Liver (tissue), 3 donors: ENCODE results near the gene EOMES.

Experiments used
- ATF3 ChIP-seq: IDR thresholded peaks from 2 replicates; pipeline ENCODE4 v1.6.1; 2016; ENCODE audit warnings: antibody characterized with exemption
- EGR1 ChIP-seq, 2 donors: IDR thresholded peaks; 2 replicates each; pipeline ENCODE4 v1.6.1; 2016 to 2018; ENCODE audit warnings: antibody characterized with exemption in 2 of 2, low read depth in 2 of 2
- GABPA ChIP-seq, 2 donors: IDR thresholded peaks in 1 of 2; conservative IDR thresholded peaks in 1 of 2; 2 replicates each; pipeline ENCODE4 v1.6.1; 2016; ENCODE audit warnings: antibody characterized with exemption in 2 of 2, mild to moderate bottlenecking in 1 of 2, moderate library complexity in 1 of 2
- MAX ChIP-seq: IDR thresholded peaks from 2 replicates; pipeline ENCODE4 v1.6.1; 2016; ENCODE audit warnings: antibody characterized with exemption
- RAD21 ChIP-seq, 2 donors: IDR thresholded peaks; 2 replicates each; pipeline ENCODE4 v1.6.1; 2016; ENCODE audit warnings: antibody characterized with exemption in 2 of 2, mild to moderate bottlenecking in 2 of 2
- REST ChIP-seq: IDR thresholded peaks from 2 replicates; pipeline ENCODE4 v1.6.1; 2016; ENCODE audit warnings: antibody characterized with exemption, mild to moderate bottlenecking
- SP1 ChIP-seq: IDR thresholded peaks from 2 replicates; pipeline ENCODE4 v1.6.1; 2018; ENCODE audit warnings: antibody characterized with exemption, mild to moderate bottlenecking
- TAF1 ChIP-seq: conservative IDR thresholded peaks from 2 replicates; pipeline ENCODE4 v1.6.1; 2016; ENCODE audit warnings: antibody characterized with exemption, mild to moderate bottlenecking
- YY1 ChIP-seq: IDR thresholded peaks from 2 replicates; pipeline ENCODE4 v1.6.1; 2016; ENCODE audit warnings: antibody characterized with exemption, mild to moderate bottlenecking
- TF ChIP-seq, protein P1 (sequence below): fragments of 150-350 bp; IDR thresholded peaks from 2 replicates; pipeline ENCODE4 v1.5.1; 2017; ENCODE audit warnings: improper control_type of control experiment, low read depth, low read length; ENCODE audit not compliant: missing input control
- donor health status: healthy.
- donor health status: healthy.

DNA sequence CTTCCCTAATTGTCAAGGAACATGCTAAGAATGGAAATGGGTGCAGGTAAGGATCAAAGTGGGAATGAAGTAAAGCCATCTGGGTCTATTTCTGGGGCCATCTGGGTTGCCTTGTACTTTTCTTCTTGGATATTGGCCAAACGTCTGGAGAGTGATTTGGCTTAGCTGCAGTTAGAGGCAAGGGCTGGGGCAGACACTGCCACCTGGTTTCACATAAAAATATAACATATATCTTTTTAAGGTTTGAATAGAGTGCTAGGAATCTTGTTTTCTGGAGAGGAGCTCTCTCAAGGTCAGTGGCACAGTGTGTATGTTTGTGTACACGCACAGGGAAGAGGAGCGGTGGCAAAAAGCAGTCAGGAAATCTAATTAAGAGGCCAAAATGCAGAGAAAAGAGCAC lies 24.7 kb upstream of the EOMES start:
- TF ChIP-seq, protein P1, sequence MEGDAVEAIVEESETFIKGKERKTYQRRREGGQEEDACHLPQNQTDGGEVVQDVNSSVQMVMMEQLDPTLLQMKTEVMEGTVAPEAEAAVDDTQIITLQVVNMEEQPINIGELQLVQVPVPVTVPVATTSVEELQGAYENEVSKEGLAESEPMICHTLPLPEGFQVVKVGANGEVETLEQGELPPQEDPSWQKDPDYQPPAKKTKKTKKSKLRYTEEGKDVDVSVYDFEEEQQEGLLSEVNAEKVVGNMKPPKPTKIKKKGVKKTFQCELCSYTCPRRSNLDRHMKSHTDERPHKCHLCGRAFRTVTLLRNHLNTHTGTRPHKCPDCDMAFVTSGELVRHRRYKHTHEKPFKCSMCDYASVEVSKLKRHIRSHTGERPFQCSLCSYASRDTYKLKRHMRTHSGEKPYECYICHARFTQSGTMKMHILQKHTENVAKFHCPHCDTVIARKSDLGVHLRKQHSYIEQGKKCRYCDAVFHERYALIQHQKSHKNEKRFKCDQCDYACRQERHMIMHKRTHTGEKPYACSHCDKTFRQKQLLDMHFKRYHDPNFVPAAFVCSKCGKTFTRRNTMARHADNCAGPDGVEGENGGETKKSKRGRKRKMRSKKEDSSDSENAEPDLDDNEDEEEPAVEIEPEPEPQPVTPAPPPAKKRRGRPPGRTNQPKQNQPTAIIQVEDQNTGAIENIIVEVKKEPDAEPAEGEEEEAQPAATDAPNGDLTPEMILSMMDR = no peak
- TF ChIP-seq REST (no peak), EGR1 (IDR thresholded peaks at IDR 0.05; ENCODE audit: low read depth in 2 of 2) (no peak), YY1 (no peak), TAF1 (no peak), GABPA (IDR thresholded peaks at IDR 0.05 in 1 of 2, conservative IDR thresholded peaks at IDR 0.05 in 1 of 2) (no peak), ATF3 (no peak), RAD21 (IDR thresholded peaks at IDR 0.05) (no peak), MAX (no peak), SP1 (no peak)
